NCI-H146 (cell line): ENCODE data around the gene LYST.
"Not testable (repeated sequence)": the region's sequence is repeated elsewhere in the genome, so short reads cannot be mapped to it uniquely, and the experiment has no call there.

Experiments
- DNase-seq: peaks from one replicate; lab custom pipeline; 2025; lab: John Stamatoyannopoulos, UW

Gene LYST

GRCh38 chr1:235659186-235659771 lies 207.4 kb downstream of the LYST start:
- no peak for DNase-seq

- DNase-seq: peak; percentile 20
Observed at GRCh38 chr1:235657747-235658526, 208.8 kb downstream of the LYST start.

- peak; percentile 60 for DNase-seq
Observed at GRCh38 chr1:235657269-235657668, 209.4 kb downstream of the LYST start.

- no peak for DNase-seq
Observed at GRCh38 chr1:235652364-235652763, 214.3 kb downstream of the LYST start.

- DNase-seq: peak; percentile 29
Observed at GRCh38 chr1:235651170-235651806, 215.4 kb downstream of the LYST start.

GRCh38 chr1:235650341-235651169 lies 216.2 kb downstream of the LYST start:
- peak; percentile 88 for DNase-seq

GRCh38 chr1:235649368-235650163 lies 217.1 kb downstream of the LYST start, which contains the start of gene GNG4:
GNG4 (minus strand) TSS chr1:235649784; CDS start chr1:235583838, 65,946 bp downstream.
- peak; percentile 87 for DNase-seq

GRCh38 chr1:235648954-235649367 lies 217.7 kb downstream of the LYST start:
- peak; percentile 54 for DNase-seq

GRCh38 chr1:235648407-235648907 lies 218.2 kb downstream of the LYST start:
- peak; percentile 73 for DNase-seq

- not testable (repeated sequence) for DNase-seq
Observed at GRCh38 chr1:235647537-235647936, 219.2 kb downstream of the LYST start.

GRCh38 chr1:235646463-235646862 lies 220.2 kb downstream of the LYST start:
- peak; percentile 29 for DNase-seq

- peak; percentile 59 for DNase-seq
Observed at GRCh38 chr1:235644693-235645305, 221.9 kb downstream of the LYST start.

GRCh38 chr1:235643837-235644692 lies 222.6 kb downstream of the LYST start:
- DNase-seq: no peak

GRCh38 chr1:235642943-235643371 lies 223.7 kb downstream of the LYST start:
- no peak for DNase-seq

GRCh38 chr1:235642011-235642942 lies 224.4 kb downstream of the LYST start:
- DNase-seq: no peak

GRCh38 chr1:235640580-235640979 lies 226.1 kb downstream of the LYST start:
- DNase-seq: no peak

- no peak for DNase-seq
Observed at GRCh38 chr1:235639226-235640205, 227.2 kb downstream of the LYST start.
